ENCODE data around the gene SERTAD2.

The SERTAD2 gene

GRCh38 chr2:64612575-64613195, 41.0 kb downstream of the SERTAD2 start:
- FAIRE-seq (no peak), DNase-seq (ENCODE audit: insufficient read length, low spot score) (no peak)
- TF ChIP-seq, protein P1, sequence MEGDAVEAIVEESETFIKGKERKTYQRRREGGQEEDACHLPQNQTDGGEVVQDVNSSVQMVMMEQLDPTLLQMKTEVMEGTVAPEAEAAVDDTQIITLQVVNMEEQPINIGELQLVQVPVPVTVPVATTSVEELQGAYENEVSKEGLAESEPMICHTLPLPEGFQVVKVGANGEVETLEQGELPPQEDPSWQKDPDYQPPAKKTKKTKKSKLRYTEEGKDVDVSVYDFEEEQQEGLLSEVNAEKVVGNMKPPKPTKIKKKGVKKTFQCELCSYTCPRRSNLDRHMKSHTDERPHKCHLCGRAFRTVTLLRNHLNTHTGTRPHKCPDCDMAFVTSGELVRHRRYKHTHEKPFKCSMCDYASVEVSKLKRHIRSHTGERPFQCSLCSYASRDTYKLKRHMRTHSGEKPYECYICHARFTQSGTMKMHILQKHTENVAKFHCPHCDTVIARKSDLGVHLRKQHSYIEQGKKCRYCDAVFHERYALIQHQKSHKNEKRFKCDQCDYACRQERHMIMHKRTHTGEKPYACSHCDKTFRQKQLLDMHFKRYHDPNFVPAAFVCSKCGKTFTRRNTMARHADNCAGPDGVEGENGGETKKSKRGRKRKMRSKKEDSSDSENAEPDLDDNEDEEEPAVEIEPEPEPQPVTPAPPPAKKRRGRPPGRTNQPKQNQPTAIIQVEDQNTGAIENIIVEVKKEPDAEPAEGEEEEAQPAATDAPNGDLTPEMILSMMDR (IDR thresholded peaks at IDR 0.05; ENCODE audit: insufficient read depth, missing control alignments): no peak

GRCh38 chr2:64610316-64610855, 43.3 kb downstream of the SERTAD2 start:
- FAIRE-seq: no peak
- TF ChIP-seq, protein P1 (IDR thresholded peaks at IDR 0.05; ENCODE audit: insufficient read depth, missing control alignments): no peak

DNA sequence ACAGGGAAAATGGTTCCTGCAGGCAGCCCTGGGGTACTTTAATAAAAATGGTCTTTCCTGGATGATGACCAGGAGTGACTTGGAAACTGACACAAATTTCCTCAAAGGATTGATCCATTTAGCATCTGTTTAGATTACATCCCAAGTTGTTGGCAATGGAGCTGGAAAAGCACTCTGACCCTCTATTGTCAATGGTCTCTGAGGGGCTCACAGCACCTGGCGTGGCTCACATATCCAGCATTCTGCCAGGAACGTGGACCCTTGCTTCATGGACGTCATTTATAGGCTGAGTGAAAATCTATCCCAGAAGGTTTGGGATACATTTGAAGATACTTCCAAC, 43.8 kb downstream of the SERTAD2 start:
- DNase-seq (ENCODE audit: insufficient read length, low spot score) (no peak), FAIRE-seq (no peak)
- TF ChIP-seq, protein P1 (IDR thresholded peaks at IDR 0.05; ENCODE audit: insufficient read depth, missing control alignments): no peak

More at GRCh38 chr2:64610316-64610855, 43.3 kb downstream of the SERTAD2 start:
- no peak for DNase-seq (ENCODE audit: insufficient read length, low spot score)

DNA sequence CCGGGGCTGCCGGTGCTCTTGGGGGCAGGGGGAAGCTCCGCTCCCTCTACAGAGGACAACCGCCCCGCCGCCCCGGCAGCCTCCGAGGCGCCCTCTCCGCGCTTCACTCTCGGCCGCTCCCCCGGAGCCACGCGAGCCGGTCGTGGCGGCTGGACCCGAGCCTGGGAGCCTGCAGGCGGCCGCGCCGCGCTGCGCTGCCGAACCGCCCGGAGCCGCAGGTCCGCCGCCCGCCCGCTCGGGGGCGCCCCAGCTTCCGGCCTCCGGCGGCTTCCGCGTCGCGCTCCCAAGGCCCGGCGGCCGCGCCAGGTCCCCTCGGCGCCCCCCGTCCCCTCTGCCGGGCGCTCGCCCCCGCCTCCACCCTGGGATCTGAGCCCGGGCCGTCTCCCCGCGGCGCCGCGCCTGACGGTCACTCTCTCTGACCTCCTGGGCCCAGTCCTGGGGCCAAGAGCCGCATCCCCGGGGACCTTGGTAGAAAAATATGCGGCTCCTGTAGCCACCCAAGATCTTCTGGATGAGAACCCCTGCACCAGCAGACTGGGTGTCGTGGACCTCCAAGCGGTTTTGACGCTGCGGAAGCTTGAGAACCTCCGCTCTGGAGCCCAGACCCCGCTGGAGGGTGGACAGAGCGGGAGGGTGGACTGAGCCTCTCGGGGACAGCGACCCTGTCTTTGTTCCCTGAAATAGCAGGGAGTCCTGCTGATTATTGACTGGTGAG, 44.3 kb downstream of the SERTAD2 start:
- DNase-seq (ENCODE audit: insufficient read length, low spot score) (no peak), FAIRE-seq (no peak)

DNA sequence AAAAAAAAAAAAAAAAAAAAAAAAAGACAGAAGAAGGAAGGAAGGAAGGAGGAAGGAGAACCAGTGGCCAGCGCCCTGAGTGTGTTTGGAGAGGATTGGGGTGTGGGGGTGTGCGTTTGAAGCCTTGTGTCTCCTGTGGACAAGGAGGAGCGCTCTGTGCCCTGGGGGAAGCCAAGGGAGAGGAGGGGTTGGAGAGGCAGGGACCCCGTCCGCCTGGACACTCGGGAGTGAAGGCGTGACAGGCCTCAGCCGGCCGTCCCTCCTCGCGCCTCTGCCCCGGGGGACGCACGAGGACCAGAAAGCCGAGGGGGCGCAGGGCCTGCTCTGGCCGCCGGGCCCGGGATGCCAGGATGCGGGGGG, 44.9 kb downstream of the SERTAD2 start:
- FAIRE-seq: no peak
- TF ChIP-seq, protein P1 (IDR thresholded peaks at IDR 0.05; ENCODE audit: insufficient read depth, missing control alignments): no peak
- DNase-seq (ENCODE audit: insufficient read length, low spot score): no peak

More for the DNA sequence above, 44.3 kb downstream of the SERTAD2 start:
- TF ChIP-seq, protein P1 (IDR thresholded peaks at IDR 0.05; ENCODE audit: insufficient read depth, missing control alignments): no peak

DNA sequence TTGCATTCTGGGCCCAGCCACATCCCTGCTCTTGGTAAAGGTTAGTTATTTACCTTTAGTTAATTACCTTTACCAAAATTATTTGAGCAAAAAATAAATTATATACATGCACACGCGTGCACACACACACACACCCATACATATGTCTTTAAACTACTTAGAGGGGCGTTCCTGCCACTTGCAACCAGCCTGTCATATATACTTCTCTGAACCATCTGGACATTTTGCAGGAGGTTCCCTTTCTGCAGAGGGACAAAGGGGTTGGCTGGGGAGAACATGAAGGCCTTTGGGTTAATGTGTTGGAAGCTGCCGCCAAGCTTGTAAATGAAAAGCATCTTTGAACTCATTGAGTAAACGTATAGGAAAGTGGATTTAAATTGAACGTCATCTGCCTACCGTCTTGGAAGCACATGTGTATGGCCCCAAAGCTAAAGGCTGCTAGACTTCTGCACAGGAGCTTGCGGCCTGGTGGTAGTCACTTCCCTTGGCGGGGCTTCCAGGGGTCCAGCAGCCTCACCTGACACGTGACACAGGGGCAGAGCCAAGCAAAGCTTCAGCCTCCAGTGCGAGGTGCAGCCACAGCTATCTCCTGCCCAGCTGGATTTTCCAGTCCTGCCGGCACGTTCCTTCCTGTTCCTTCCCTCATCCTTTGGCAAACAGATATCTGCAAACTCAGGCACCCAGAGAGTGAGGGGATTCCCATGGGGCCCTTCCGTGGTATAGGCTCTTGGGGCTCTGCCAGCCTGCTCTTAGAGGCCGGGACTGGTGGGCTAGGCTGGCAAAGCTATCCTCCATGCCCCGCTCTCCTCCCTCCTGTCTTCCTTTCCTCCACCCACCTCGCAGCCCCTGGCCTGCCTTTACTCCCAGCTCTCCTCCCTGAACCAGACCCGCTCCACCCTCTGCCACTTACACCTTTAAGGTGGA, 46.1 kb downstream of the SERTAD2 start:
- DNase-seq (ENCODE audit: insufficient read length, low spot score): no peak
- no peak for FAIRE-seq
- TF ChIP-seq, protein P1 (IDR thresholded peaks at IDR 0.05; ENCODE audit: insufficient read depth, missing control alignments): no peak

All from D721Med (cell line).